Measurements from ENCODE around the gene WDR73. TPM values are rescaled to one million over a fixed set of nuclear protein-coding genes. Genes with fewer than 3 reads are reported as not detected.

WDR73 gene
- total RNA-seq, 2 donors from 2014 or later, result 15.3 to 24.3 TPM

GRCh38 chr15:84681831-84682230, 27.7 kb upstream of the WDR73 start:
- DNase-seq, result no peak

GRCh38 chr15:84671211-84671610, 17.1 kb upstream of the WDR73 start:
- Histone ChIP-seq H3K4me1 (no peaks in the 10 kb centered on the region), H3K9ac (ENCODE audit: low read depth in 2 of 2, low read length in 2 of 2) (no peak overlapping the region), H3K9me3 (no peaks in the 10 kb centered on the region), H3K36me3 (no peaks in the 10 kb centered on the region), H3K4me3 (no peak overlapping the region), H3K27me3 (no peaks in the 10 kb centered on the region), H3K27ac (no peak overlapping the region)
- no peak for DNase-seq
- intact Hi-C loops (cut with DNase I), result no loop called here
- no peak for TF ChIP-seq CTCF (IDR thresholded peaks at IDR 0.05)

More at GRCh38 chr15:84681831-84682230, 27.7 kb upstream of the WDR73 start:
- Histone ChIP-seq H3K9me3 (no peaks in the 10 kb centered on the region), H3K27ac (no peak overlapping the region), H3K36me3 (no peaks in the 10 kb centered on the region), H3K4me1 (no peaks in the 10 kb centered on the region), H3K9ac (ENCODE audit: low read depth in 2 of 2, low read length in 2 of 2) (no peak overlapping the region), H3K4me3 (no peak overlapping the region), H3K27me3 (no peaks in the 10 kb centered on the region)
- TF ChIP-seq CTCF (IDR thresholded peaks at IDR 0.05), result no peak
- intact Hi-C loops (cut with DNase I), result no loop called here

GRCh38 chr15:84669726-84670125, 15.6 kb upstream of the WDR73 start:
- H3K27ac ChIP-seq, result no peak overlapping the region
- intact Hi-C loops (cut with DNase I), result no loop called here
- no peak overlapping the region for H3K9ac ChIP-seq (ENCODE audit: low read depth in 2 of 2, low read length in 2 of 2)
- no peaks in the 10 kb centered on the region for H3K27me3 ChIP-seq
- no peaks in the 10 kb centered on the region for H3K4me1 ChIP-seq
- no peak overlapping the region for H3K4me3 ChIP-seq
- no peaks in the 10 kb centered on the region for H3K9me3 ChIP-seq
- no peak for DNase-seq
- H3K36me3 ChIP-seq, result no peaks in the 10 kb centered on the region
- no peak for TF ChIP-seq CTCF (IDR thresholded peaks at IDR 0.05)

GRCh38 chr15:84668221-84668982, 14.3 kb upstream of the WDR73 start:
- no peak for DNase-seq
- no peak overlapping the region for H3K4me3 ChIP-seq
- no peak for TF ChIP-seq CTCF (IDR thresholded peaks at IDR 0.05)
- intact Hi-C loops (cut with DNase I), result no loop called here
- no peak overlapping the region for H3K27ac ChIP-seq
- H3K9me3 ChIP-seq, result no peaks in the 10 kb centered on the region
- H3K27me3 ChIP-seq, result no peaks in the 10 kb centered on the region
- H3K9ac ChIP-seq (ENCODE audit: low read depth in 2 of 2, low read length in 2 of 2), result no peak overlapping the region
- no peaks in the 10 kb centered on the region for H3K36me3 ChIP-seq
- H3K4me1 ChIP-seq, result no peaks in the 10 kb centered on the region

GRCh38 chr15:84666373-84666772, 12.3 kb upstream of the WDR73 start:
- Histone ChIP-seq H3K27ac (no peak overlapping the region), H3K9ac (ENCODE audit: low read depth in 2 of 2, low read length in 2 of 2) (no peak overlapping the region), H3K36me3 (no peaks in the 10 kb centered on the region), H3K4me3 (no peak overlapping the region), H3K4me1 (no peaks in the 10 kb centered on the region), H3K27me3 (no peaks in the 10 kb centered on the region), H3K9me3 (no peaks in the 10 kb centered on the region)
- TF ChIP-seq CTCF (IDR thresholded peaks at IDR 0.05), result no peak
- DNase-seq, result no peak
- intact Hi-C loops (cut with DNase I), result no loop called here

All from colonic mucosa (tissue), 4 donors.